Skeletal muscle satellite cell (primary cell): Measurements from ENCODE around the gene C2orf15. TPM values are rescaled to one million over a fixed set of nuclear protein-coding genes. Genes with fewer than 3 reads are reported as not detected.

Experiments used
- H3K27me3 ChIP-seq: 2 replicates; pipeline ENCODE4 v1.7.0; 2013; ENCODE audit warnings: low read length; ENCODE audit not compliant: control insufficient read depth, insufficient read depth
- H3K36me3 ChIP-seq: 2 replicates; pipeline ENCODE4 v1.7.0; 2013; ENCODE audit warnings: mild to moderate bottlenecking, control low read depth, low read length; ENCODE audit not compliant: insufficient read depth
- H3K4me1 ChIP-seq: 2 replicates; pipeline ENCODE4 v1.7.0; 2013; ENCODE audit warnings: low read length; ENCODE audit not compliant: control insufficient read depth, insufficient read depth
- H3K4me2 ChIP-seq: 2 replicates; pipeline ENCODE4 v1.7.0; 2013; ENCODE audit warnings: mild to moderate bottlenecking, low read length
- H3K4me3 ChIP-seq: 2 replicates; pipeline ENCODE4 v1.7.0; 2013; ENCODE audit warnings: low read length
- H3K9ac ChIP-seq: 2 replicates; pipeline ENCODE4 v1.7.0; 2013; ENCODE audit warnings: mild to moderate bottlenecking, low read depth, low read length, moderate library complexity
- H3K9me3 ChIP-seq: replicated peaks from 2 replicates; pipeline ENCODE4 v1.7.0; 2013; ENCODE audit warnings: mild to moderate bottlenecking, control low read depth, low read length
- small RNA-seq: library from RNA; depleted of rRNA; stranded (forward); fragments of <200 nt; gene quantifications from one replicate; pipeline ENCODE3, GENCODE V24; 2012

C2orf15 gene

DNA sequence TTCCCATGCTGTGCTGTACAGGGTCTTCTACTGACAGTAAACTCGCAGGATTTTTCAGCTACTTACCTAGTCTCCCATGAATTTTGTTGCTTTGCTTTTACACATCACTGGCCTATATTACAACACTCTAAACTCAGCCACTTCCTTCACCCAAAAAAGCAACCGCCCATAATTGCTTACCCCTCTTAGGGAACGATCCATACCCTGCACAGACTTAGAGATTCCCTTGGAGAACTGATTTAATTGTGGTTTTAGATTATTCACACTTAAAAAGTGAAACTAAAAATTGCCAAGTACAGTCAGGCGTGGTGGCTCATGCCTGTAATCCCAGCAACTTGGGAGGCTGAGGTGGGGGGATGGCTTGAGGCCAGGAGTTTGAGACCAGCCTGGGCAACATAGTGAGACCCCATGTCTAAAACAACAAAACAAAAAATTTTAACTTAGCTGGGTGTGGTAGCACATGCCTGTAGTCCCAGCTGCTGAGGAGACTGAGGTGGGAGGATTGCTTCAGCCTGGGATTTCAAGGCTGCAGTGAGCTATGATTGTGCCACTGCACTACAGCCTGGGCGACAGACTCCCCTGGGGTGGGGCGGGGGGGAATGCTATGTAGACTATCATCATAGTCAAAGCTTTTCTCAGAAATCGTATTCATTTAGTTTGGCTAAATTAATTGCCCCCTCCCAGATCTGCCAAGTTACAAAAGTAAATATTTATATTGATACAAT lies 58.7 kb downstream of the C2orf15 start:
- H3K4me3 ChIP-seq = no peak overlapping the region
- H3K36me3 ChIP-seq = peaks cover 26% of the 10 kb centered on the region
- H3K4me1 ChIP-seq = no peaks in the 10 kb centered on the region
- H3K4me2 ChIP-seq = no peak overlapping the region
- no peaks in the 10 kb centered on the region for H3K27me3 ChIP-seq
- H3K9me3 ChIP-seq = no peaks in the 10 kb centered on the region
- H3K9ac ChIP-seq = no peak overlapping the region

Small RNA genes lying within 50 kb of the gene (small RNA-seq; reads per million reads assigned to genes)
- gene AC092587.1 = not detected
